Superior temporal gyrus (tissue), 1 donor: ENCODE data around the gene GABRB1.
A peak's percentile ranks its signal among the peaks of the same experiment; 100 is the strongest.

Source experiments
- DNase-seq: peaks from one replicate; pipeline ENCODE4 v3.0.0-alpha.2; 2016; ENCODE audit errors: extremely low spot score

Gene GABRB1

DNA sequence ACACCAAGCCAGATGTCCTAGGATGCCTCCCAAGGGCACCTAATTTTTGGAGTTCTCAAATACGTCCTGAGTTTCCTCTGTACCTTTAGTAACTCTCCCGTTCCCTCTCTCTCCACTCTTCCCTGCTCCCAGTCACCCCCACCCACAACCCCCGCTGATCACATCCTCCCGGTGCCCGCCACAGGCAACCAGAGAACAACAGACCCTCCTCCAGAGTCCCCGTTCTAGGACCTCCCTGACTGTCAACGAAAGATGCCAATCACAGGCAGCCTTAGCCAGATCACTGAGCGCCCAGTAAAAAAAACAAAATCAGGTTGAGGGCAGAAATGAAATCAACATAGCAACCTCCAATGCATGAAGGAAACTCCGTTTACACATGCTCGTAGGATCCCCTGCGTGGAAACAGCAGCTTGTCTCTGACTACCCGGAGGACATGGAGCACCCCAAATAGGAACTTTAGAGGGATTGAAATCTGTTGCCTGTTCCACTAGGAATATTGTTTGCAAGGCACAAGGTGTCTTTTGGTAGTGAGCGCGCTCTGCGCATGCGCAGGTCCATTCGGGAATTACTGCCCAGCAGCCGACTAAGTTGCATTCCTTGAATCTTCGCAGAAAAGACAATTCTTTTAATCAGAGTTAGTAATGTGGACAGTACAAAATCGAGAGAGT, at the start of gene GABRB1:
Gene GABRB1 (plus strand): TSS at position 557 of the 668 bp plus-strand sequence.
- peak; percentile 89 for DNase-seq

GRCh38 chr4:46984781-46985180, 46.6 kb upstream of the GABRB1 start:
- DNase-seq: no peak

DNA sequence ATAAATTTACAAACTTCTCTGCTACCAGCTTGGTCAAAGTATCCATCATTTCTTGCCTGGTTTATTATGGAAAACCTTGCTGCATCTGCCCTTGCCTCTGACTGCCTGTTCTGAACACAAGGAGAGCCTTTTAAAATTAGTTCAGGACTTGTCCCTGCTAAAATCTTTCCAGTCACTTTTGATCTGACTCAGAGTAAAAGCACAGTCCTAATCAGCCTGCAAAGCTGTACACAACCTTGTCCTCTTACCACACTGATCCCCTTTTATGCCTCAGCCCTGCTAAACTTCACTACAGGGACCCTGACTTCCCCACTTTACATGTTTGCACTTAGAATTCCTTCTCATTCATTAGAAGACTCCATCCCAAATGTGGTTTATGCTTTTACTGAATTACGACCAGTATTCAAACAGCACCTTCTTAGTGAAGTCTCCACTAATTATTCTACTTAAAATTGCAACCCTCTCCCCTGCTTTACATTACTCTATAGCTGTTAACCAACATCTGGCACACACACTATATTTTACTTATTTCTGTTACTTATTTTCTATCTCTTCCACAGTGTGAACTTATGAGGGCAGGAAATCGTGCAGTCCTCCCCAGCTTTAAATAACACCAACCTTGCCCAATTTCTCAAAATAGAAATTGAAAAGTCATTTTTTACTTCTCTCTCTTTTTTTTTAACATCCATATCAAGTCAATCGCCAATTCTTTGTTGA, 44.3 kb upstream of the GABRB1 start:
- DNase-seq: no peak

- peak; percentile 21 for DNase-seq
These were observed 39.0 kb upstream of the GABRB1 start for GRCh38 chr4:46992338-46992737.

DNA sequence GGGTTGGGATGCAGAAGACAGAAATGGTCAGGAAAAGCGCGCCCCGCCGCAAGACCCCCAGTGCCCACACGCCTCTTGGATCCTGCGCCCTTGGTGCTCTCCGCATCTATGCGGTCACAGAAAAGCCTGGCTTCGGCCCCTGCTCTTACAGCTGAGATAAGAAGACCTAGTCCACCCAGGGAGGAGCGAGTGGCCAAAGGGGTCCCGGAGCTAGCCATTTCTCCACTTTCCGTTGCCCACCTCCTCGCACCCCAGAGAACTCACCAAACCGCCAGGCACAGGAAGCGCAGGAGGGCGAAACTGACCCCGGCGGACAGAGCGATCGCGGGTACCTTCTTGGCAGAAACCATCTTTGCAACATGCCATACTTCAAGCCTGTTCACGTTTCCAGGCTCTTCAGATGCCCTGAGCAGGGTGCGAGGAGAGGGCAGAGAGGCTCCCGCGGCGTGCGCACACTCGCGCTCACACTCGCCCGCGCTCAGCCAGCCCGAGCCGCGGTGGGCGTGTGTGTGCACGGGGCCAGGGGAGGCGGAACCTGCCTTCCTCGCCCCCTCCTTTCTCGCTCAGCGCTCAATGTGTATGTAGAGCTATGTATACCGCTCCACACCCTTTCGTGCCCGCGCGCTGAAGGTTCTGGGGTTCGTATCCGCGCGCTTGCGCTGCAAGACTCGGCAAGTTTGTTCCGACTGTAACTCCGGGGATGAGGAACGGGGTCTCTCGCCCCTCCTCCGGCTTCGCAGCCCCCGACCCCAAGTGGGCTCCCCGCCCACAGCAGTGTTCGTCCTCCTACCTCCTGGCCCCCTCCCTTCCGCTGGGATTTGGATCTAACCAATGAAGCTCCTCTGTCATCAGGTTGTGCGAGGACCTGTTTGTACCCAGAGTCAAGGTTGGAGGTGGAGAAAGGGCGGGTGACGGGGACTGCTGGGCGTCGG, 38.0 kb upstream of the GABRB1 start, which contains the start of gene GABRA4:
Gene GABRA4 (minus strand): TSS at position 507 of the 932 bp plus-strand sequence. CDS start 157 bp downstream, at position 350.
- DNase-seq: peak; percentile 33

DNA sequence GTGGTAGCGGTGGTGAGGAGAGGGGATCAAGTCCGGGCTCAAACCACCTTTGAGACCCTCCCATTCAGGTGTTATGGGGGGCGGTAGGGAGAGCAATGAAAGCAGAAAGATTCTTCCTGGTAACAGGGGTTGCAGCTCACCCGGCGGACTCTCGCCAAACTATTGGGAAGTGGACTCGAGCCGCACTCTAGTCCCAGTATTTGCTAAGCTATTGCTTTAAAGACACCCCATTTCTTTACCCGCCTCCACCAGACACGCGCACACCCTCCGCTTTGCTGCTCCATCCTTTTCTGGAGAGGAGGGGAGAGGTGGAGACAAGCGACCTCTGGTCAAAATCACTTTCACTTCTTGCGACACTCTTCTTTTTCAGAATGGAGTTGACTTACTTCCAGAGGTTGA, 37.4 kb upstream of the GABRB1 start:
- peak; percentile 17 for DNase-seq

DNA sequence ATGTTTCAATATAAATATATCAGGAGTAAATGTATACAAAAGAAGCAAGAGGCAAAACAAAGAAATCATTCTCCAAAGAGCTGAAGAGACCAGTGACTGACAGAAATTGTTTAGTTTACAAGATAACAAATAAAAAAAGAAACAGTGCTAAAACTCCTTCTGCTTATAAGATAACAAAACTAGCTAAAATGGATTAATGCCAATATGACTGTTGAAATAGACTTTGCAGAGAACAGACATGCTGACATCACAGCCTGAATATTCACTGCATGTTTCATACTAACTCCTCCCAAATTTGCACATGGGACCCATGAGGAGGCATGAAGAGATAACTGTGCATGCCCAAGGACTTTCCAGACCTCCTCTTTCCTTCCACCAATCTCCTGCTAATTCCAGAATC, 31.8 kb upstream of the GABRB1 start:
- no peak for DNase-seq

DNA sequence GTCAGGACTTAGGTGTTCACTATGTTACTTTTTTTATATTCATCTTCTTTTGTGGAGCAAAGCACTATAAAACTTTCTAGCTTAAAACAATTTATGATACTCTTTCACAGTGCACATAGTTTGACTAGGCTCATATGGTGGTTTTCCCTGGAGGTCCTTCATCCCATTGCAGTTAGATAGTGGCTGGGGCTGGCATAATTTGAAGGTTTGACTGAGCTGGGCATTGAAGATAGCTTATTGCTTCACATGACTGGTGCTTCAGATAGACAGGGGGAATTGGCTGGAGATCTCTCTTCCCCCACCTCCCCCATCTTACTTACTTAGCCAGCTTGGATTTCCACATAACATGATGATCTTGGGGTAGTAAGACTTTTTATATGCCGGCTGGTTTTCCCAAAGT, 31.0 kb upstream of the GABRB1 start:
- DNase-seq: no peak

DNA sequence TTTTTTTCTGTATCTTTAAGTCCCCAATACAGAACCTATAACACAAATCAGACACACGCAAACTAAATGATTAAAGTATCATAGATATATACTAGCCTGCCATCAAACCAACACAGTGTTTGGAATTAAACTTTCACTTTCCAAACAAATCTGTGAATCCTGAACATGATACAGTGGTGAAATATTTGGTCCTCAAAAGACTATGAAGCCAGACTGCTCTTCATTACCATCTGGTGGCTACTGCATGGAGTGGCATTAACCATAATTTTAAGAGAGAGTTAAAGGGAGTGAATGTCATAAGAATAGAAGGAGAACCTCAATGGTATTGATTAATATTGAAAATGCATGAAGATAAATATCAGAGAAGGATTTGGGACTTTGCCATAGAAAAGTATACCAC, 28.8 kb upstream of the GABRB1 start:
- no peak for DNase-seq

- DNase-seq: no peak
These were observed 20.9 kb upstream of the GABRB1 start for GRCh38 chr4:47010347-47010911.

- DNase-seq: no peak
These were observed 20.4 kb upstream of the GABRB1 start for GRCh38 chr4:47010912-47011446.

DNA sequence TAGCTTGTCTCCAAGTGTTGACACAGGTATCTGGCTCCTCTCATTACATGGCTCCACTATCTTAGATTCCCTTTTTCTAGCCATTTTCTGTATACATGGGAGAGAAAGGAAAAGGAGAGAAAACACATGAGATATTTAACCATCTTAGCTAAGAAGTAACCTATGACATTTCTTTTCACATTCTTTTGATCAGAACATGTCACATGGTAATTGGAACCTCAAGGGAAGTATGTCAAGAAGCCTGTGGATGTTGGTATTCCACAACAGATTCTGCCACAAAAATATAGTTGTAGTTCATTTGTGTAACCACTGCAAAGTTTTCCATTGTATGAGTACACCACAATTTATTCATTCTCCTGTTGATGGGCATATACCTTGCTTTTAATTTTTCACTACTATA, 18.7 kb upstream of the GABRB1 start:
- no peak for DNase-seq

GRCh38 chr4:47013373-47013772, 18.0 kb upstream of the GABRB1 start:
- DNase-seq: no peak

DNA sequence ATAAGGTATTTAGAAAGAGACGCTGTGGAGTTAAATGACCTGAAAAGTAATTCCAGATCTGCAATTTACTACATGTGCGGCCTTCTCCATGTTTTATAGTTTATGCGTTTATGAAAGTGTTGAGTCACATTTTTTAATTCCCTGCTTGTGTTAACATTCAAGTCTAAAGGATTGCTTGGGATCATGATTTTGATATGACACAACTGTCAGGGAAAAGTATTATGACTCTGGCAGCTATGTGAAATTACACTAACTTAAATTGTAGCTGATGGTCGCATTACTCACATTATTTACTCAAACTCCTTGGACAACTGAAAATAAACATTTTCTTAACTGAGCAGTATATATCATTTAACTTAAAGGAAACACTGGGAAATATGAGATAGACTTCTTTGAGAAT, 14.3 kb upstream of the GABRB1 start:
- no peak for DNase-seq

DNA sequence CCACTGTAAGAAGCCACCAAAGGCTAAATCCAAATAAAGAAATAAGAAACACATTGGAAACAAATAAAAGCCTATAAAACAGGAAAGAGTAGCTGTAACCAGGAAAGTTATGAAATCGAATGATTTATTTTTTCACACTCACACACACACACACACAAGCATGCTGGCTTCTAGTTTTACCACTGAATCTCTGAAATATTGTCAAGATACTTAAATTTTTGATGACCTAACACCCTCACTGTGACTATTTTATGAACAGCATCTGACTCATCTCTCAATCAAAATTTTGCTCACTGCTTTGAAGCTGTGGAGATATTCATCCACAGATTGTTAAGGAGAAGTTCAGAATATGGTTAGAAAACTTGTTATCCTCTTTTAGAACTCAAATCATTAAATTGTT, 13.9 kb upstream of the GABRB1 start:
- no peak for DNase-seq

DNA sequence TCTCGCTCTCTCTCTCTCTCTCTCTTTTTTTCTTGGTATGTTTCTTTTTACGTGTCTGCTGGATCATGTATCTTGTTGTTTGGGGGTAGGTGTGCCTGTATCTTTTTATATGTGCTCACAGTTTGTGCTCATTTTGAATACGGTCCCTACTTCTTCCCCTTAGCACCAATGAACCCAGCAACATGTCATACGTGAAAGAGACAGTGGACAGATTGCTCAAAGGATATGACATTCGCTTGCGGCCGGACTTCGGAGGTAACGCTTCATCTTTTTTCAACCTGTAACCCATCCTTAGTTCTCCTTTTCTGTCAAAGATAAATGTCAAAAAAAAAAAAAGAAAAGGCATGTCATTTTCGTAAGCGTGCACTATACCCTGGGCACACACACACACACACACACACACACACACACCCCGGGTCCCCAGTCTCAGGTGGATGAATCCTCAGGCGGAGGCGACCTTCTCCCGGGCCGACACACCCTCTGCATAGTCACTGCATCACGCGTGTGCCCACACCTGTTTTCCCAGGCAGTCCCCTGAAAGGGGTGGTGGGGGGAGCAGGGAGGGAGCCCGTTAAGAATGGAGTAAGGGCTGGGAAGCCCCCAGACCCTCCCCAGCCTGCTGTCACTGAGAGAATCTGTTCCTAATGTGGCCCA, 511 bp downstream of the GABRB1 start:
- DNase-seq: no peak

- DNase-seq: peak; percentile 75
These were observed 1.2 kb downstream of the GABRB1 start for GRCh38 chr4:47032405-47033106.

DNA sequence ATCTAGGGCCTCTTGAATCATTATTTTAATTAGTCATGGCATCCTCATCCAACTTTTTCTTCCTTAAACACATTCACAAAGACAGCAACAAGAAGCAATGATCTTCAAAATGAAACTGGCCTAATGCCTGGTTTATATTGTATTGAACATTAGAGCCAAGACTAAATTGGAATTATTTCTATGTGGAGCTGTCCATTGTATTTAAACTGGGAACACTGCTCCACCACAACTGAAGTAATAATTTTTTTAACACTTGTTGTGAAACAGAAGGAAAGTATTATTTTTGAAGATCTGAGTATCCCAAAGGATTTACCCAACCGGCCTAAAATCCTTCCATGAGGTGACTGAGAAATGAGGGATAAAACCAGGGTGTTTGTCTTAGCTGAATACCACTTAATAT, 6.9 kb downstream of the GABRB1 start:
- no peak for DNase-seq

DNA sequence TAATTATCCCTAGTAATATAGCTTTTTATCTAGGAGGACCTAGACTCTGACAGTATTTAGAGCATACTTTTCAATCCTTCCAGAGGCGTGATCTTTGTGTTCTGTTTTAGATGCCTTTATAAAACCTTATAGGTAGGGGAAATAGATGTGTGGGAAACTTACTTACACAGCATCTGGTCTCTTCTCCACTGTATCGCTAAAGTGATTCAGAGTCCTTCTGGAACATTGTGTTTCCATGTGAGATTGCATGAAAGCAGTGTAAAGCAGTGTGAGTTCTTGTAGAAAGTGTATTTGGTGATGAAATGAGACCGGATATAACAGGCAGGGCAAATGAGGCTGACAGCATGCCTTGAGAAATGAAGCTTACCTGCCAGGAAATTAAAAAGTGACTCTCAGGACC, 9.5 kb downstream of the GABRB1 start:
- DNase-seq: peak; percentile 68

GRCh38 chr4:47043821-47044220, 12.5 kb downstream of the GABRB1 start:
- DNase-seq: no peak

- DNase-seq: no peak
These were observed 13.9 kb downstream of the GABRB1 start for GRCh38 chr4:47045261-47045660.
